Measurements from ENCODE around the gene CTDP1.

CTDP1 gene

GRCh38 chr18:79634593-79635426 is 44.8 kb upstream of the CTDP1 start:
- Histone ChIP-seq H3K27ac (no peak overlapping the region), H4K20me1 (no peaks in the 10 kb centered on the region; a peak in 2 of 22 replicates), H3K9me3 (replicated peaks in 1 of 11) (peaks cover 0 to 15% (median 4%) of the 10 kb centered on the region in 11 experiments; a peak in 10 of 22 replicates), H3K36me3 (no peaks in the 10 kb centered on the region), H3K4me2 (peak overlapping the region in 1 of 11 experiments; percentile 22; a peak in 1 of 22 replicates), H3K4me3 (no peak overlapping the region), H3K4me1 (peaks cover 0 to 14% (median 8%) of the 10 kb centered on the region in 10 experiments; a peak in 13 of 20 replicates), H3K9ac (no peak overlapping the region), H3K27me3 (peaks cover 0 to 2% (median 0%) of the 10 kb centered on the region in 11 experiments; a peak in 1 of 22 replicates)
- TF ChIP-seq Cebpa-rat (IDR thresholded peaks at IDR 0.05), result no peak

- Histone ChIP-seq H4K20me1 (no peaks in the 10 kb centered on the region; a peak in 2 of 22 replicates), H3K36me3 (no peaks in the 10 kb centered on the region), H3K9me3 (replicated peaks in 1 of 11) (peaks cover 0 to 15% (median 4%) of the 10 kb centered on the region in 11 experiments; a peak in 10 of 22 replicates), H3K27ac (no peak overlapping the region), H3K27me3 (no peaks in the 10 kb centered on the region), H3K4me1 (peaks cover 0 to 10% (median 6%) of the 10 kb centered on the region in 10 experiments; a peak in 13 of 20 replicates), H3K4me3 (no peak overlapping the region), H3K9ac (no peak overlapping the region), H3K4me2 (no peak overlapping the region)
- TF ChIP-seq Cebpa-rat (IDR thresholded peaks at IDR 0.05), result no peak
These were observed 44.2 kb upstream of the CTDP1 start for GRCh38 chr18:79635427-79635726.

GRCh38 chr18:79637181-79637920 is 42.3 kb upstream of the CTDP1 start:
- TF ChIP-seq Cebpa-rat (IDR thresholded peaks at IDR 0.05), result no peak
- H3K4me2 ChIP-seq, result no peak overlapping the region
- no peaks in the 10 kb centered on the region; a peak in 1 of 22 replicates for H4K20me1 ChIP-seq
- H3K27me3 ChIP-seq, result no peaks in the 10 kb centered on the region
- no peak overlapping the region for H3K9ac ChIP-seq
- H3K36me3 ChIP-seq, result no peaks in the 10 kb centered on the region
- peaks cover 0 to 15% (median 4%) of the 10 kb centered on the region in 11 experiments; a peak in 10 of 22 replicates for H3K9me3 ChIP-seq (replicated peaks in 1 of 11)
- no peak overlapping the region for H3K4me3 ChIP-seq
- H3K4me1 ChIP-seq, result peaks cover 3 to 15% (median 10%) of the 10 kb centered on the region in 10 experiments; a peak in 19 of 20 replicates
- no peak overlapping the region for H3K27ac ChIP-seq

- Histone ChIP-seq H4K20me1 (no peaks in the 10 kb centered on the region; a peak in 1 of 22 replicates), H3K9me3 (replicated peaks in 1 of 11) (peaks cover 0 to 15% (median 4%) of the 10 kb centered on the region in 11 experiments; a peak in 10 of 22 replicates), H3K27me3 (no peaks in the 10 kb centered on the region), H3K9ac (no peak overlapping the region), H3K36me3 (no peaks in the 10 kb centered on the region), H3K27ac (no peak overlapping the region), H3K4me2 (no peak overlapping the region), H3K4me1 (peaks cover 12 to 24% (median 18%) of the 10 kb centered on the region in 10 experiments), H3K4me3 (no peak overlapping the region)
- TF ChIP-seq Cebpa-rat (IDR thresholded peaks at IDR 0.05), result no peak
These were observed 41.4 kb upstream of the CTDP1 start for GRCh38 chr18:79637921-79638909.

GRCh38 chr18:79639072-79639829 is 40.4 kb upstream of the CTDP1 start:
- Histone ChIP-seq H3K4me3 (no peak overlapping the region), H3K9ac (no peak overlapping the region), H4K20me1 (no peaks in the 10 kb centered on the region; a peak in 2 of 22 replicates), H3K4me1 (peaks cover 20 to 32% (median 26%) of the 10 kb centered on the region in 10 experiments), H3K36me3 (no peaks in the 10 kb centered on the region), H3K27me3 (no peaks in the 10 kb centered on the region), H3K4me2 (no peak overlapping the region), H3K9me3 (replicated peaks in 1 of 11) (peaks cover 0 to 8% (median 0%) of the 10 kb centered on the region in 11 experiments; a peak in 8 of 22 replicates), H3K27ac (no peak overlapping the region)
- TF ChIP-seq Cebpa-rat (IDR thresholded peaks at IDR 0.05), result no peak

- no peak for TF ChIP-seq Cebpa-rat (IDR thresholded peaks at IDR 0.05)
- Histone ChIP-seq H3K4me1 (peaks cover 20 to 32% (median 25%) of the 10 kb centered on the region in 10 experiments), H3K4me2 (no peak overlapping the region), H3K27ac (no peak overlapping the region), H3K36me3 (no peaks in the 10 kb centered on the region), H4K20me1 (no peaks in the 10 kb centered on the region; a peak in 2 of 22 replicates), H3K27me3 (no peaks in the 10 kb centered on the region), H3K9me3 (replicated peaks in 1 of 11) (0 out of 22 replicates have a peak, but pooled peaks cover 0 to 5% (median 0%) of the 10 kb centered on the region in 11 experiments), H3K4me3 (no peak overlapping the region), H3K9ac (no peak overlapping the region)
These were observed 39.4 kb upstream of the CTDP1 start for GRCh38 chr18:79640064-79640672.

GRCh38 chr18:79640875-79641274 is 38.7 kb upstream of the CTDP1 start:
- Histone ChIP-seq H3K27me3 (no peaks in the 10 kb centered on the region), H3K4me3 (no peak overlapping the region), H3K4me2 (no peak overlapping the region), H4K20me1 (no peaks in the 10 kb centered on the region; a peak in 2 of 22 replicates), H3K36me3 (no peaks in the 10 kb centered on the region), H3K9me3 (replicated peaks in 1 of 11) (0 out of 22 replicates have a peak, but pooled peaks cover 0 to 5% (median 0%) of the 10 kb centered on the region in 11 experiments), H3K9ac (no peak overlapping the region), H3K27ac (no peak overlapping the region), H3K4me1 (peaks cover 20 to 32% (median 25%) of the 10 kb centered on the region in 10 experiments)
- no peak for TF ChIP-seq Cebpa-rat (IDR thresholded peaks at IDR 0.05)
